GM18909 (cell line): ENCODE measurements around the gene GPC5.
"Not testable (repeated sequence)": the region's sequence is repeated elsewhere in the genome, so short reads cannot be mapped to it uniquely, and the experiment has no call there.

Source experiments
- ATAC-seq: cut with Tn5 transposase; IDR thresholded peaks from one replicate; pipeline ENCODE4 v1.9.1; 2021; ENCODE audit warnings: mild to moderate bottlenecking; ENCODE audit not compliant: unreplicated experiment, poor library complexity

GPC5 gene

DNA sequence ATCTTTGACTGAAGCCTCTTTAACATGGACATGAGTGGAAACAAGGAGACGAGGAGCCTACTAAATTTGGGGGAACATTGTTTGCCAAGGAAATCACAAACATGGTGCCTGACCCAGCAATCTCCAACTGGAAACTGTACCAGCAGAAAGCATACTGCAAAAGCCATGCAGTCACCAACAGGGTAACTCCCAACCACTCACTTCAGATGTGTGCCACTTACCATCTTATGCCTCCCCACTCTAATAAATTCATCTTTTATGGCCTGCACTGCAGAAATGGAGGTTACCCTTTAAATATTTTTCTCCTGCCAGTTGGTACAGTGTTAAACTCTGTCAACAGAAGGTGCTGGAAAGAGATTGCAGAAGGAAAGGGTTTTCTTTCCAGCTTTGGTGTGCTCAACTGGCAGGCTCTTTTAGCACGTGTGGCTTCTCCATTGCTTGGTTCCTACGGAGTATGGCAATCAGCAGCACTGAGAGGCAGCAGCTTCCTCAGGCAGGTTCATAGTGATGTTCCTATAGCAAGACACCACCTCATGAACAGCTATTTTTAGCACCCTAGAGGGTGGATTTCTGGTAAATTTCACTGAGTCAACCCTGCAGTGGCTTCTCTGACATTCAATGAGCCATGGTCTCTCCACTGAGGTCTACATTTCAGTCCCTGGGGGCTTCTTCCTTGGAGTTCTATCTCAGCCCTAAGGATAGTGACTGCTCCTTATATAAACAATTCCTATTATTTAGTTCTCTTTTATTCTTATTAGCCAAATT is 29.6 kb upstream of the GPC5 start:
- peak; percentile 31 for ATAC-seq

DNA sequence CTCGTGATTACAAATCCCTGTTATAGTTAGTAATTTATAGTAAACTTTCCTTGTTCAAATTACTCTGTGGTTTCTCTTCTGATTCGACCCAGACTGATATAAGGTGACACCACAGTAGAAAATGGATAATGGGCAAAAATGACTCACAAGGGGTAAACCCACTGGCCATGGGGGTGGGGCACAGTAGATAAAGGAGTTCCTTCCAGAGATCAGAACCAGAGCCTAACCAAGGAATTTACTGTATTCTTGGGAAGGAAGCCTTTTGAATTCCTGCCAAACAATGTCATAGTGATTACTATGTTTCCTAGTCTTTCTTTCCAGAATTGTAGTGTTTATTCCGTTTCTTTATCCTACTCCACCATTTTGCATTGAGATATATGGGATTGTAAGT is 29.0 kb upstream of the GPC5 start:
- ATAC-seq = peak; percentile 35

DNA sequence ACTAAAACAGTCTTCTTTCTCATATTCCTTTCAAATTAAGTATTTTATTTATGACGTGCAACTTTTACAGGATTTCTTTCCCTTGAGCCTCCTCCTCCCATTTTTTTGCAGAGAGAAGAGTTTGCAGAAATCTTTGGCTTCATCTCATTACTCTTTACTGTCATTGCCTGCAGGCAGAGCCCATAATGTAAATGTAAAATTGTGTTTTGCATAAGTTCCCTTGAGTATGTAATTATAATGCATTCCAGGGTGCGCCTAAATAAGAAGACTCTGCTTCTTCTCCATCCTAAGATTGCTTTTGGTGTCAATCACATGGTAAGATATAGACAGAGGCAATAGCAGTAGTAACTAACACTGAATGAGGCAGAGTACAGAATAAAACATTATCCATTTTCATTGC is 27.9 kb upstream of the GPC5 start:
- ATAC-seq = no peak

DNA sequence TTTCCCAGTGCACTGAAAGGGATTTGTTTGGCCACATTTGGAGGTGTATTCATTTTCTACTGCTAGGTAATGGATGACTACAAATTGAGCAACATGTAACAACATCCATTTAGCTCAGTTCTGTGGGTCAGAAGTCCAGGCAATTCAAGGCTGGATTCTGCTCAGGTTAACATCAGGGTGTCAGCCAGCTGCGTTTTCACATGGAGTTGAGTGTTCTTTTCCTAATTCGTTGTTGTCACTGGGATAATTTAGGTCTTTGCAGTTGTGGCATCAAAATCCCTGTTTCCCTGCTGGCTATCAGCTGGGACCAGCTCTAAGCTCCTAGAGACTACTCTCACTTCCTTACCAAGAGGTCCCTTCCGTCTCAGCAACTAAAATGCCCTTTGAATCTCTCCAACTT is 25.5 kb upstream of the GPC5 start:
- ATAC-seq = no peak

DNA sequence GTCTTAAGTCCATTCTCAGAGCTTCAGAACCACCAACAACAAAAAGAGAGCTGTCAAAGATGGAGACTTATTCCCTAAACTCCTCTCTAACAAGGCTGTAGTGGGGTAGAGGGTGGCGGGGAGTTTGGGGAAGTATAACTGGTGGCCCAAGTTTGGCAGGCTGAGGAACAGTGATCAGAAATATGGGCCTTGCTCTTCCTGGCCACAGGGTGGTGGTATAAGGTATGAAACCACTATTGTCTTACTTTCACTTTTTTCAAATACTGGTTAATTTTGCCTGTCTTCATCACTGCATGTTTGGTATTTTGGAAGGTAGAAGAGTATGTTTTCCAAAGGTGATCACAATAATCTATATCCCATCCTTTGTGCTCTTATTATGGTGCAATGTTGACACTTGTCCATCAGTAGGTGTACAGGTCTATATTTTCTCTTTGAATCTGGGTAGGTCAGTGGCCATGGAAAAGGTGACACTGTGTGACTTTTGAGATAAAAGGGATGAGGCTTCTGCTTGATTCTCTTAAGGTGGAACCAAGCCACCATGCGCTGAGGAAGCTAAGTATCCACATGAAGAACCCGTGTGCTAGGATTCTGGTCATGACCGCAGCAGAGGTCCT is 23.2 kb upstream of the GPC5 start:
- peak; percentile 99 for ATAC-seq

DNA sequence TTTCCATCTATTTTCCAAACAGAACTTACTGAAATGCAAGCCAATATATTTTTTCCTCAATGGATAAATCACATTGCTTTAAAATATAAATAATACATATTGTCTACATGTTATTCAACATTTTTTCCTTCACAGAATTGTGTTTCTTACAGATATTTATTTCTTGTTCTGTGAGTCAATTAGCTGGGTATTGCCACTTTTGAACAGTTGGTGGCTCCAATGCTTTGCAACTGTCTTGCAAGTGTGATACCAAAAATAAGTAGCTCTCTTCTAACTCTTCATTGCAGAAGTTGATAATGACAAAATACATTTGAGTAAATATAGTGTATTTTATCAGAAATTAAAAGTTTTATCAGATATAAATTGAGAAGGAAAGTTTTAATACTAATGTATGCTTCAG is 17.1 kb upstream of the GPC5 start:
- peak; percentile 42 for ATAC-seq

DNA sequence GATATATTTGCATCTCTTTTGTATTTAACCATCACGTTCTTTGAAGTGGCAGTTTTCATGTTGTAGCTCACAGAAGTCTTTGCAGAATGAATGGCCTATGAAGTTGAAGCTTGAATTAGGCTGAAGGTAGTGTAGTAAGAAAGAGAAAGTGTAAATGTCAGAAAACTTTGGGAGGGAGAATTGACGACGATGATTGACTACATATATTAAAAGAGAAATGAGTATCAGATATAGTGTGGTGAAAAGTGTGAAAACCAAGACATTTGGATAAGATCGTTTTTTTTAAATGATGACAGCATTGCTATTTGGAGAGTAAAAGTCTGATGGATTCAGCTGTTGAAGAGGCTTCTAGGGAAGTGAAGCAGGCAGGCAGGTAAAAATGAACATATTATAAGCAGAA is 14.6 kb upstream of the GPC5 start:
- ATAC-seq = no peak

DNA sequence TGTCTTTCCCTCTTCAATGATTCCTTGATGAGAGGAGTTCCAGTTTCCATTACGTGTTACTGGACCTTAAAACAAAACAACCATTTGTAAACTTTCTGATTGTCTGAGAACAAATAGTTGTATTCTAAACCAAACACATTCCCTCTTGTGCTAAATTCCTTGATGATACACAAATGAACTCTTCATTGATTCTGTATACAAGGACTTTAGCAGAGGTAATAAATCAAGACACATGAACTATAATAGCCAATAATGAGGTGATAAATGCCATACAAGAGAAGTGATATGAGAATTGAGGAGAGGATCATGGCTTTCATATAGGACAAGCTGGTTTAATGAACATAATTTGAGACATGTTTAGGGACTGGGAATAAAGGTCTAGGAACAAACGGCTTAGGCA is 13.5 kb upstream of the GPC5 start:
- ATAC-seq = no peak

DNA sequence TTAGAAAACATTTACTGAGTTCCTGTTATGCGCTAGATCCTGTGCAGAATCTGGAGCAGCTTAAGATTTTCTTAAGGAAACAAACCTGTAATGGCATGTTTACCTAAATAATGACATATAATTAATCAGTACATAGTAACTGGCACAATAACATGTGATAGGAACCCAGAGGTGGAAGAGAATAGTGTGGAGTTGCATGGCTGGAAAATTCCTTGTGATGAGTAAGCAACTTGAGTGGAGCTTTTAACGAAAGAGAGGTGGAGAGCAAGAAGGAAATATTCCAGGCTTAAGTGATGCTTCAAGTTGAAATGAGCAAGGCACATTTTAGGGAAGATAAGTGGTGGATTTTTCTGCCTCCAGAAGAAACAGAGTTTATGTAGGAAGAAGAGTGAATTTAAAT is 9.2 kb upstream of the GPC5 start:
- ATAC-seq = no peak

DNA sequence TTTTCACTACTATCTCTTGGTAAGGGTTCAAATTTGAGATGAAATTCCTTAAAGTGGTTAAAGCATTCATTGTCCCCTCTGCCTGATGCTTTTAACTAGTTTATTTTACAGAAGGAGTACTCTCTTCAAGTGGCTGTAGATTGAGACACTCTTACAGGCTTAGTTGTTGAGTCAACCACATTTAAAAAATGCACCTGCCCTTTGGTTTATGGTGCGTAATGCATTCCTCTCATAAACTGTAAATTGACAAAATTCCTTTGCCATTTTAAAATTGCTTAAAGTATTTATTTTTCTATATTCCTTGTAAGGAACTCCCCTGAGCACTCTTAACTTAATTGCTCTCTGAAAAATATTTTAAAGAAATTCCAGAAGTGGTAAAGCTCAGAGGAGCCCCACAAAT is 826 bp upstream of the GPC5 start:
- no peak for ATAC-seq

DNA sequence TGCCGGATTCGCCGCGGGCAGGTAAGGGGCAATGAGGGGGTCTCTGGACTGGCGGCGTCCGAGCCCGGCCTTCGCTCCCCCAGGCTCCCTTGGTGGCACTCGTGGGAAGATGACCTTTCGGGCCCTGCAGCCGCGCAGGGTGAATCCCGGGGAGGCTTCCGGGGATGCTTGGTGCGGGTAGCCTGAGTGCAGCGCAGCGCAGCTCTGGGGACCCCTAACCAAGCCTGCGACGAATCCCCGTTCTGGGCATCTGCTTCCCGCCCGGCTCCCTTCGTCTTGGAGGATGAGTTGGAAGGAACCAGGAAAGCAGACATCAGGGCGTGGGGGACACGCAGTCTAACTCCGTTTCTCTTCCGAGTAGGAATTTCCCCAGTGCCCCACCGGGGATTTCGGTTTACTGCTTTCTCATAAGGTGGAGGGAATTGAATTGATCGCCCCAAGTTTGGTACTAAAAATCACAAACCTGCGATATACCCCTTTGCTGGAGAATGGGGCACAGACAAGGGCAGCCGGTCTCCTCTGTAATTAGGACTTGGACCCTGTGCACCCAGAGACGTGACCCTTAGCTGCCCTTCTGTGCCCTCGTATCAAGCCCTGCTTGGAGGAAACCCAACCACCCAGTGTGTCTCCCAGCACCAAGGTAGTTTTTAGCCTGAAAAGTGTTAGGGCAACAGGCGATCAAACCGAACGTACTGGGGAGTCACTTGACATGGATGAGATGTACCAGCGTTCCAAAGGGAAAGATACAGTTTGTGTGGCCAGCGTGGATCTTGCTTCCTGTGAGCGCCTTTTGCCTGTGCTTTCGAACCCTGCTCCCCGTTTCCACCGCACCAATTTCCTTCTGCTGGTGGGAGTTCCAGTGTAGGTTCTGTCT is 1.0 kb downstream of the GPC5 start:
- peak; percentile 15 for ATAC-seq

DNA sequence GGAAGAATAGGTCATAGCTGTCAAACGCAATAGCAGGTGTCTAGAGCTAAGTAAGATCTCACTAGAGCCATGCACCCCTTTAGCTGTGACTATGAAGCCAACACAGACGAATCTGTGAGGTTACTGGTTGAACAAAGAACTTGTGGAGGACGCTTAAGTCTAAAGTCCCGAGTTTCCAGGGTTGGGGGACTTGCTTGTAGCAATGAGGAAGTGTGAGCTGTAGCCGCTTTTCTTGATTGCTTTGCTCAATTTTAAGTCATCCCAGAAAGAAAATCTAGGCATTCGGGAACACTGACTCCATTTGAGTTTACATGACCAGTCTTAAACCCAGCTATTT is 1.6 kb downstream of the GPC5 start:
- no peak for ATAC-seq

DNA sequence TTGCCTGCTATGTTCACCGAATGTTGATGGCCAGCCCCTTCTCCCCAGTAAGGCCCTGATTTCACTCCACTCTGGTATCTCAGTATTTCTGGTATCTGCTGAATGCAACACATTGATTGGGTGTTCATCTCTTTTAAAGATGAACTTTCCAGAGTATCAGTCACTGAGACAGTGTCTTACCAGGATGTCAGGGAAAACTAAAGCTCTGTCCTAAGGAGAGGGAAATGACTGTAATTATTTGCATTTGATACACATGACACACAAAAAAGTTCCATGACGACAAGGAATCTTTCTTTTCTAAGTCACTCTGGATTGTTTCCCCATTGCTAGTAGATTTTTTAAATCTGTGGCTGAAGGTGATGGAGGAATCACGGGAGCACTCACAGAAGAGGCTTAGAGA is 2.2 kb downstream of the GPC5 start:
- no peak for ATAC-seq

DNA sequence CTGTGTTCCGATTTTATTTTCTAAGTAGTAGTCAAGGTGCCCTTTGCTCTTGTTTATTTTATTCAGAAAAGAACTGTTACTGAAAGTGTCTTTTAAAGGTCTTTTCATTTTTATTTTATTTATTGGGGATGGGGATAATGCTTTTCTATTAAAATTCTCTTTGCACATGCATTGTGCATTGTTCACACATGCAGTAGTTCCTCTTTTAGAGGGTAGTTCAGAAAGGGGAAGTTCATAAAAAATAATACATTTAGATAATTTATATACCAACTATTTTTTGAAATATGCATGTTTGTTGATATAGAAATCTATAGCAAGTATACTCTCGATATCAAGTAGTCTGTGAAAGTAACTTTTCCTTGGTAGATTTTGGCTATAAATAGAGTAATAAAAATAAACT is 3.5 kb downstream of the GPC5 start:
- ATAC-seq = no peak

DNA sequence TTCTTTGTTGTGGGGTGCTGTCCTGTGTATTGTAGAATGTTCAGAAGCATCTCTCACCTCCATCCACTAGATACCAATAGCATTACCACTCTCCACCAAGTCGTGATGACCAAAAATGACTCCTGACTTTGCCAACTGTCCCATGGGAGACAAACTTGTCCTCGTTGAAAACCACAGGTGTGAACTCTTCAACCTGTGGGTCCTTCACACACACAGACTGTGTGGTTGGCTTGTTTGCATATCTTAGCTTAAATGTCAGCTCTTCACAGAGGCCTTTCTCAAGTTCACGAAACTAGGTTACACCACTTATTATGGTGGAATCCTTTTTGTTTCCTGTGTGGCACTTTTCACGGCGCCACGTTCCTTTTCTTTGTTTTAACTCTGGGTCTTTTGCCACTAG is 6.8 kb downstream of the GPC5 start:
- ATAC-seq = peak; percentile 76

DNA sequence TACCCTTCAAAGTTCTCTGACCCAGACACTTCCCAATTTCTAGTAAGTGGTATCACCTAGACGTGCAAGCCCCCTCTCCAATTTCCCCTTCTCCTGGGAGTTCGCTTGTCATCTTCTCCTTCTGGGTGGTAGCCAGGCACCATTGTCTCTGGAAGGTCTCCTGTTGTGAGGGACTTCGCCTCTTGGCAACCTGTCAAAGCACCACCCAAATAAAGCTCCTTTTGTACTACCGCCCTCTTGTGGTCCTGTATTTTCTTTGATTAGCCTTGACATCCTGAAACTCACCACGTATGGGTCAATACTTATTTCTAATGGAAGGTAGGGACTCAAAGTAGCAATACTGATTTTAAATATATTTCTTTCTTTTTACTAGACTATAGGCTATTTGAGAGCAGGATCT is 8.2 kb downstream of the GPC5 start:
- ATAC-seq = peak; percentile 77

DNA sequence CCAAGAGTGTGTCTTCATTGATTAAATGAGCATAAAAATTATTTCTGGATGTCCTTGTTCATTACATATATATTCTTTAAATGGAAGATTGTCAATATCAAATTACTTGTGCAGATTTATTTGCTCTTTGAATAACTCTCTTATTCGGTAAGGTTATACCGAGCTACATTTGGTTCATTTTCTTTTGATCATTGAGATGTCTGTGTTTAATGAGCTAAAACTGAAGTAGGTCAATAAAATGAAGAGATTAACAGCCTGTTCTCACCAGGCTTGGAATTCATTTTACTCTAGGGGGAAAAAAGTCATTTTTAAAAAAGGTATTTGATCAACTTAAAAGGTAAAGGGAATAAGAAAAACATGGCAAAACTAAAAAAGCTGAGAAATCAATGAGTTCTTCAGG is 10.6 kb downstream of the GPC5 start:
- ATAC-seq = no peak

DNA sequence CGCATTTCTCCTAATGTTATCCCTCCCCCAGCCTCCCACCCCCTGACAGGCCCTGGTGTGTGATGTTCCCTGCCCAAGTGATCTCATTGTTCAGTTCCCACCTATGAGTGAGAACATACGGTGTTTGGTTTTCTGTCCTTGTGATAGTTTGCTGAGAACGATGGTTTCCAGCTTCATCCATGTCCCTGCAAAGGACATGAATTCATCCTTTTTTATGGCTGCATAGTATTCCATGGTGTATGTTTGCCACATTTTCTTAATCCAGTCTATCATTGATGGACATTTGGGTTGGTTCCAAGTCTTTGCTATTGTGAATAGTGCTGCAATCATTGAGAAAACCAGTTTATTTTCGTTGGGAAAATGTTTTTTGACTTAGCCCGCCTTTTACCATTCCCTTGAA is 18.2 kb downstream of the GPC5 start:
- not testable (repeated sequence) for ATAC-seq

DNA sequence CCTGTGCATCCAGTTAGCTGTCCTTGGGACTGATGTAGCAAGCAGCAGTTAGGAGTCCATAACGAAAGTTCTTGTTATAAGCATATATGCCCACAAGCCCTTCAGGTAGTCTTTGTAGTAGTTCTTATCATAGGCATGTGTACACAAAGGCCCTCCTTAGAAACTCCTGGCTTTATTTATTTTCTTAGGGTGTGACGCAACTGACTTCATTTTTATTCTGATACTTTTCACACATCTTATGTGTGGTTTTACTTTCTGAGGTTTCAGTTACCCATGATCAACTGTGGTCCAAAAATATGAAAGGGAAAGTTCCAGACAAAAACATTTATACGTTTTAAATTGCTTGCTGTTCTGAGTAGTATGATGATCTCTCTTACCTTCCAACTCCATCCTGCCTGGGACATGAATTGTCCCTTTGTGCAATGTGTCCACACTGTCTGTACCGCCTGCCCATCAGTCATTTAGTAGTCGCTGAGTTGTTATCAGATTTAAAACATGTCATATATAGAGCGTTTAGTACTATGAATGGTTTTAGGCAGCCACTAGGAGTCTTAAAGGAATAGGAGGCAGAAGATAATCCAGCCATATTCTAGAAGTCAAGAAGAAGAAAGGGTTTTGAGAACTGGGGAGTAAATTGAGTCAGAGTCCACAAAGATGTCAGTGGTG is 19.4 kb downstream of the GPC5 start:
- no peak for ATAC-seq

DNA sequence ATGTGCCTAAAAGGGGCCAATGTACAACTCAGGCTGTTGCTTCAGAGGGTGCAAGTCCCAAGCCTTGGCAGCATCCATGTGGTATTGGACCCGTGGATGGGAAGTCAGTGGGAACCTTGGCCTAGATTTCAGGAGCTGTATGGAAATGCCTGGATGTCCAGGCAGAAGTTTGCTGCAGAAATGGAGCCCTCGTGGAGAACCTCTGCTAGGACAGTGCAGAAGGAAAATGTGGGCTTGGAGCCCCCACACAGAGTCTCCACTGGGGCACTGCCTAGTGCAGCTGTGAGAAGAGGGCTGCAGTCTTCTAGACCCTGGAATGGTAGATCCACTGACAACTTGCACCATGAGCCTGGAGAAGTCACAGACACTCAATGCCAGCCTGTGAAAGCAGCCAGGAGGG is 28.5 kb downstream of the GPC5 start:
- no peak for ATAC-seq

DNA sequence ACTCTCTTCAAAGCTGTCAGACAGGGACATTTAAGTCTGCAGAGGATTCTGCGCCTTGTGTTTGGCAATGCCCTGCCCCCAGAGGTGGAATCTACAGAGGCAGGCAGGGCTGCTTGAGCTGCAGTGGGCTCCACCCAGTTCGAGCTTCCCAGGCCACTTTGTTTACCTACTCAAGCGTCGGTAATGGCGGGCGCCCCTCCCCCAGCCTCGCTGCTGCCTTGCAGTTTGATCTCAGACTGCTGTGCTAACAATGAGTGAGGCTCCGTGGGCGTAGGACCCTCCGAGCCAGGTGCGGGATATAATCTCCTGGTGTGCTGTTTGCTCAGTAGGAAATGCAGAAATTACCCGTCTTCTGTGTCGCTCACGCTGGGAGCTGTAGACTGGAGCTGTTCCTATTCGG is 40.3 kb downstream of the GPC5 start:
- not testable (repeated sequence) for ATAC-seq
